NOMO-1 (cell line): ENCODE results near the gene GPR158.
A peak's percentile ranks its signal among the peaks of the same experiment; 100 is the strongest.

Experiments
- DNase-seq, 2 experiments: peaks; one replicate each; lab custom pipeline; 2025; ENCODE audit not compliant: unreplicated experiment in 2 of 2; lab: John Stamatoyannopoulos, UW

GPR158 gene

DNA sequence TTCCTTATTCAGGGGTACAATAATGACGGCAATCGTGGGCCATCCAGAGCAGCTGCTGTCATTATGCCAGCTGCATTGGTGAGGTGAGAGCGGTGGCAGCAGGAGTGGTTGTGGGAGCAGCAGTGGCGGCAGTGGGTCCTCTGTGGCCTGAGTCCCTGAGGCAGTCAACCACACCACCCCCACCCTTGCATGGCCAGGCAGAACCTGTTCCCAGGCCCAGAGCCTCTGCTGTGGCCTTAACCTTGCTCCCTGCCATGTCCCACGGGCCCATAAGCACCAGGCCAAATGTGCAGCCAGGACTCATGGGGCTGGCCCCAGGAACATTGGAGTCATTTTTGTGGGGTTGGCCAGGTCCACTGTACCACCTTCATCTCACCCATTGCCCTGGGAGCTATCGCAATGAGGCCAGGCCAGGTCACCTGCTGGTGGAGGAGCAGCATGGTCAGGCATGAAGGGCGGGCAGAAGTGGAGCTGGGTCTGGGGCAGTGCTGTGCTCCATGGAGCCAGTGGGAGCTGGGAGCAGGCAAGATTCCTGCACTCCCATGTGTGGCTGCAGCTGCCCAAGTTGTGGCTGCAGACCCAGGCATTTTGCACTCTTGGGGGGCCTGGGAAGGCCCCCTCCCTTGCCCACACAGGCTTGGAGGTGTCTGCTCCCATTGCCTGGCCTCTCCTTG lies 213.5 kb downstream of the GPR158 start:
- no peak for DNase-seq

GRCh38 chr10:25388862-25389206 lies 214.0 kb downstream of the GPR158 start:
- no peak for DNase-seq

GRCh38 chr10:25390733-25391132 lies 215.9 kb downstream of the GPR158 start:
- no peak for DNase-seq

DNA sequence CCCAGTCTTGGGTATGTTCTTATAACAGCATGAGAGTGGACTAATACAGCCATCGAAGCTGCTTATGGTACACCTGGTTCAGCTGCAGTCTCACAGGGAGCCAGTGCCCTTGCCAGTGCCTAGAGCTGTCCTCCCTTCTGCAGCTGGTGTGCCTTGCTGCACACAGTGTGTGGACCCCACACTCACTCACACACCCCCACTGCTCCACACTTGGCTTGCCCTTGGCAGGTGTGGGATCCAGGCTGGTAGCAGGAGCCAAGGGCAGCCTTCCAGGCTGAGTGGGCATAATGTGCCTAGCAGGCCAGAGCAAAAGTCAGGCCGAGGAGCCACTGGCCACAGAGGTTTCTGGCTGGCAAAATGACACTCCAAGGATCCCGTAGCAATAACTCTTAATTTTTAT lies 217.3 kb downstream of the GPR158 start:
- DNase-seq, result no peak

- DNase-seq, result no peak
Measured at GRCh38 chr10:25393621-25394020, 218.8 kb downstream of the GPR158 start.

DNA sequence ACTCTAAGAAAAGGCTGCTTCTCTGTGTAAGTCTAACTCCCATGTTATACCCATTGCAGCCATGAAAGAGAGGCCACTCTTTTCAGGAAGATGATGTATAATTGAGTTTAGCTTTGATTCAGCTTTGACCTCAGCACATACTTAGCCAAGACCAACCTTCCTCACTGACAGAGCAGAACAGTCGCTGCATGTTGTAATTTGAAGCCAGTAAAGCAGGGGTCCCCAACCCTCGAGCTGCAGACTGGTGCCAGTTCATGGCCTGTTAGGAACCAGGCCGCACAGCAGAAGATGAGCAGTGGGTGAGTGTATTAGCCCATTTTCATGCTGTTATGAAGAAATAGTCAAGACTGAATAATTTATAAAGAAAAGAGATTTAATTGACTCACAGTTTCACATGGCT lies 223.9 kb downstream of the GPR158 start:
- no peak for DNase-seq

- DNase-seq, result no peak
Measured at GRCh38 chr10:25405871-25406270, 231.1 kb downstream of the GPR158 start.

- no peak for DNase-seq
Measured at GRCh38 chr10:25417611-25418010, 242.8 kb downstream of the GPR158 start.

DNA sequence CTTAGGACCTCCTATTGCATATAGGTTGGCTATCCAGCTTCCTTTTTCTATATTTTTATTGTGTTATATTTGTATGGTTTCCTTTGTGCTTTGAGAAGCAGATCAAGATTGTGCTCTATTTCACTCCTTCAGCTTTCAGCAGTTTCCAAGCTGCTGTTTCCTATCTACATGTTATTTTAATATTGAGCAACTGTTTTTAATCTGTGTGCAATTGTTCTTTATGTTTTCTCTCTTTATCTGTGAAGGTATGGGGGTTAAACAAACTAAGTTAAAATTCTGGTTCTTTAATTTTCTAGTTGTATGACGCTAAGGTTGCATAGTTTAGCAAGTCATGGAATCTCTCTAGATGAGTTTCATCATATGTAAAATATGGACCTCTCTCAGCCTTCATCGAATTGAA lies 251.0 kb downstream of the GPR158 start:
- DNase-seq, result no peak

- no peak for DNase-seq
Measured at GRCh38 chr10:25436431-25436830, 261.6 kb downstream of the GPR158 start.

- peak; percentile 36 to 43 for DNase-seq
Measured at GRCh38 chr10:25441270-25441669, 266.5 kb downstream of the GPR158 start.

GRCh38 chr10:25444266-25444665 lies 269.5 kb downstream of the GPR158 start:
- DNase-seq, result no peak

- peak; percentile 91 to 92 for DNase-seq
Measured at GRCh38 chr10:25451401-25451800, 276.6 kb downstream of the GPR158 start.

GRCh38 chr10:25453619-25454018 lies 278.8 kb downstream of the GPR158 start:
- DNase-seq, result no peak

- peak in 1 of 2 experiments; percentile 42 for DNase-seq
Measured at GRCh38 chr10:25455980-25456567, 281.3 kb downstream of the GPR158 start.

GRCh38 chr10:25457552-25457951 lies 282.8 kb downstream of the GPR158 start:
- DNase-seq, result no peak

DNA sequence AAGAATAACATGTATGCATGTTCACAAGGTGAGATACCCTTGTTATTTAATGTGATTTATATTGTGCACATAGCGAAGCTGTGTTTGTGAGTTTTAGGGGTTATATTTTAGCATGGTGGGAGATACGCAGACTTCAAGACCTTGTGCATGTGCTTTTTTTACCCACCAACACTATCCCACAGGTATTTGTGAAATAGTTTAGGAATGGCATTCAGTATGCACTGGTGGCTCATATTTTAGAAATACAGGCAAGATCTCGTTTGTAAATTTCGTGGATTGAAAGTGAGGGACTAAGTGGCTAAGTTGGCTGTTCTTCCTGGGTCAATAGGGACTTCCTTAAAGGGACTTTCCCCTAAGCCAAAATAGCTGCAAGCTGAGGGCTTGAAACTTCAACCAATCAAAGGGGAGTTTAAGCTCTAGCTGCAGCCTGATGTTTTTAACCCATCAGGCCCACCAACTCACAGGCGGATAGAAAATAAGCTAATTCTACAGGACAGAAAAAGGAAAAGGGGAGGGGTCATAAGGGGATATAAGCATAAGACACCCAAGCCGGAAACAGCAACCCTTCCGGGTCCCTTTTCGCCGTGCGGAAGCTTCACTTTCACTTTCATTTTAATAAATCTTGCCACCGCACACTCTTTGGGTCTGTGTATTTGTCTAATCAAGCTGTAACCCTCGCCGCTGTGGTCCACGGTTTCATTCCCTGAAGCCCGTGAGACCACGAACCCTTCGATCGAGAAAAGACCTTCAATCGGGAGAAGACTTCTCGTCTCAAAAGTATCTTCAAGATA lies 291.0 kb downstream of the GPR158 start:
- peak; percentile 71 to 76 for DNase-seq

DNA sequence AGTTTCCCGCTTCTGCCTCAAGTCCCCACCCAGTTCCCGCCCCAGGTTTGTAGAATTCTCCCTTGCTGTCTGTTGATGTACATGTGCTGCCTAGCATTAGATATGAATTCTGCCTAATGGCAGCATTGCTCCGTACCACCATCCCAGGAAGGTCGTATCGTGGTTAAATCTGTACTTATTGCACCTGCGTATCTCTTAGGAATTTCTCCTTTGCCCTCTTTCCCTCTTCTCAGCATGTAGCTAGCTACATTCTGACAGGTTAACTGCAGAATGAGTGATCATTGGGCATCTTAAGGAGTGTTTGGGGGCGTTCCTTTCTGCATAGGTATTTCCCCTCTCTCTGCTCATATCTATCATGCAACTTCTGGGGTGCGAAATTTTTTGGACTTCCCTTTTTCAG lies 293.1 kb downstream of the GPR158 start:
- DNase-seq, result no peak

GRCh38 chr10:25481467-25481866 lies 306.7 kb downstream of the GPR158 start:
- DNase-seq, result no peak

DNA sequence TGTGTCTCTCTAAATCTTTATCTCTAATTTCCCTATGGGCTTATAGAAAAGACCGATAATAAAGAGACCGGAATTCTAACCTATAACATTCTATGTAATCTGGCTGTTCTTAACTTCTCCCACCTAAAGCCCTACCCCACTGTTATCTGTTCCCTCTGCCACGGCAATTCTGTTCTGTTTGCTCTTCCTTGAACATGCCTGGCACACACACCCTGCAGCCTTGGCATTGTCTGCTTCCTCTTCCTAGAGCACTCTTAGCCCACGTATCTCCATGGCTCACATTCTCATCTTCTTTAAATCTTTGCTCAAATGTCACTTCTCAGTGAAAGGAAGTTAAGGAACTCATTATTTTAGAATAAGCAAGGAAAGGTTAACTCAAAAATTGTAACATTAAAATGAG lies 309.2 kb downstream of the GPR158 start:
- DNase-seq, result no peak

GRCh38 chr10:25487266-25487665 lies 312.5 kb downstream of the GPR158 start:
- no peak for DNase-seq

GRCh38 chr10:25492040-25492439 lies 317.2 kb downstream of the GPR158 start:
- DNase-seq, result no peak
